ENCODE data around the gene RAB17.

Gene RAB17, protein sequence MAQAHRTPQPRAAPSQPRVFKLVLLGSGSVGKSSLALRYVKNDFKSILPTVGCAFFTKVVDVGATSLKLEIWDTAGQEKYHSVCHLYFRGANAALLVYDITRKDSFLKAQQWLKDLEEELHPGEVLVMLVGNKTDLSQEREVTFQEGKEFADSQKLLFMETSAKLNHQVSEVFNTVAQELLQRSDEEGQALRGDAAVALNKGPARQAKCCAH

GRCh38 chr2:237590272-237591140 is at the start of gene RAB17:
Gene RAB17 (minus strand): TSS chr2:237590734. CDS start chr2:237586154, 4,580 bp downstream.
- peak; percentile 54 for DNase-seq

GRCh38 chr2:237639836-237640220 is 49.3 kb upstream of the RAB17 start:
- no peak for DNase-seq

DNA sequence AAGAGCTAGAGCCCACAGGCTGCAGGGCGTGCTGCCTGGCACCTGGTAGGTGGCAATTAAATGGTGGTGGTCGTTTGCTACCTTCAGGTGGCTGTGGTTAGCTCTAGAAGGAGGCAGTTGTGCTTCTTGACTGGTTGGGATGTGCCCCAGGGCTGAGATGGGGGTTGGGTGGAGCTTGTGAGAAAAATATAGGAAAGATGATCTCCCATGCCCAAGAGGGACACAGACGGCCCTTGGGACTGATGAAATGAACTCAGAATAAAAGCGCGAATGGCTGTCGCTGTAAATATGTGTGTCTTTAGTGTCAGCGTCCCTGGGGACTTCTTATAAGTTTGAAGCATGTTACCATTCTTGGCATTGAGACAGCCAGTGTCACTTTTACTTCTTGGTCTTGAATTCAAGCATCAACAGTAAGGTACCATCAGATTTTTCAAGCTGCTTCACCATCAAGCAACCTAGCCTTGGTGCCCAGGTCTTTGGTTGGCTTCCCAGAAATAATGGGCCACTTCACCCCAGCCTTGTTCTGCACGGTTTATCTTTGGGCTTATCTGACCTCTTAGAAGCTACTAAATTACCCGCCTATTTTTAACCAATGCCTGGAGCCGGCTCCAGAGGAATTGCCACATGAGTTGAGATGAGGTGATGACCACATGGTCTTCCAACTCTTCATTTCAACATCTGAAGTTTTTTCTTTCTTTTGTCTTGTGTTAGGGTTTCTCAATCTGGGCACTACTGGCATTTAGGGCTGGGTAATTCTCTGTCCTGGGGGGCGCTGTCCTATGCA is 48.7 kb upstream of the RAB17 start:
- DNase-seq, result no peak

- peak; percentile 72 for DNase-seq
Observed at GRCh38 chr2:237638176-237638575, 47.6 kb upstream of the RAB17 start.

DNA sequence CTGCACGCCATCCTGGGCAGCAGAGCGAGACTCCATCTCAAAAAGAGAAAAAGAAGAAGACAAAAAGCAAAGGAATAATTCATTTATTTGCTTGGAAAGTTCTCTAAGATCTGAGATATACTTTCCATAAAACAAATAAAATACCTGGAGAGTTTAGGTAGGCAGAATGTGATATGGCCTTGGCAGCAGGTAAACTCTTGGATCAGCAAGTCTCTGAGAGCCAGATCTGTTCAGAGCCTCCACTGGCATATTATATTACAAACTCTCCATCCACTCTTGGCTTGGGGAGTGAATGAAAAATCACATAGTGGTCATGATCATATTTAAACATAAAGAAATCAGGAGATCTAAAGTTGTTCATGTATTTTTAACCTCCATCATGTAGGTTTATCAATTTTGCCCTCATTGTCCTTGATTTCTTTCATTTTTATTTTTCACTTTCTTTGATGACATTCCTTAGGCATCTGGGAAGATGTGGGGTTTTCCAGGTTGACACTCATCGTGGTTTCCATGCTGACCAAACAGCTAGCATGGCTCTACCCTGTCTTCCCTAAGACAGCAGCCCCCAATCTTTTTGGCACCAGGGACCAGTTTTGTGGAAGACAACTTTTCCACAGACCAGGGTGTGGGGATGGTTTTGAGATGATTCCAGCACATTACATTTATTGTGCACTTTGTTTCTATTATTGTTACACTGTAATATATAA is 47.0 kb upstream of the RAB17 start:
- no peak for DNase-seq

DNA sequence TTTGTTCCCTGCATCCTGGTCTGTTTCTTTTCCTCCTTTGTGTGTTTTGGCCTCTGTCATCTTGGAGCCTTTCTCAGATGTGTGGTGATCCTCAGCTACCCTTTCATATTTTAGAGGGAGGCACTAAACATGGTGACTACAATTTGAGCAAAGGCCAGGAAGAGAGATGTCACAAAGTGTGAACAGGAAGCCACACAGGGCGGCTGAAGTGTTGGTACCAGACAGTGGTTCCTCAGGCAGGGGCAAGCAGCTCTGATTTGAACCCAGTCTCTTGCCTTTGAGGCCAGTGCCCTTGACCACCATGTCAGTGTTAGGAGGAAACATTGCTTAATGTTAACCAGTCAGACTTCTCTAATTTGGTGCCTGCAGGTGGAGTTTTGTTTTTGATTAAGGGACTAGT is 46.0 kb upstream of the RAB17 start:
- DNase-seq, result no peak

- no peak for DNase-seq
Observed at GRCh38 chr2:237633061-237633561, 42.6 kb upstream of the RAB17 start.

- DNase-seq, result no peak
Observed at GRCh38 chr2:237631801-237632585, 41.5 kb upstream of the RAB17 start.

- no peak for DNase-seq
Observed at GRCh38 chr2:237631007-237631785, 40.7 kb upstream of the RAB17 start.

DNA sequence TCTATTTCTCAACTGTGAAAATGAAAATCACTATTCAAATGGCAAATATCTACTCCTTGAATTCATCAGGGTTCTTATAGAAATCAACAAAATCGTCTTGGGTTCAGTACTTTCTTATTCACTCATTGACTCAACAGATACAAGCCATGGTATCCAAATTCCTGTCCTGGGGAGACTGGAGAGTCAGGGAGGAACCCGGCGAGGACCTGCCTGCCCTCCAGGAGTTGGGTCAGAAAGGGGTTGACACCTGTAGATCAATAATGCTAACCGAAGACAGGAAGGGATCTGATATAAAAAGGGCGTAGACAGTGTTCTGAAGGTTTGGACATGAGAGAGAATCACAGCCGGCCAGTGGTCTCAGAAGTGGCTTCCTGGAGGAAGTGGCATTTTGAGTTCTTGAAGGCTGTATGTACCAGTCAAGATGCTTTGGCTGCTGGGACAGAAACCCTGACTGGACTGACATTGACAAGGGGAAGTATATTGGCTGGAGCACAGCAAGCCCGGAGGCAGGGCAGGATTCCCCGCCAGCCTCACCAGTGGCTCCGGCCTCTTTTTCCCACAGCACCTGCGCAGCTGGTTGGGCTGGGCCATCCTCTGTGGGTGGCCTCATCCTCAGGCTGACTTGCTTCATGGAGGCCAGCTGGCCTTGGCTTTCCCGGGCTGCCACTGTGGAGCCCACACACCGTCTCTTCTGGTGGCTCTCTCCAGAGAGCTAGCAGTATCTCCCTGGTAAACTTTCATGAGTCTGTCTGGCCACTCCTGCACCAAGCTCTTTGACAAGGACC is 39.9 kb upstream of the RAB17 start:
- DNase-seq, result no peak

- no peak for DNase-seq
Observed at GRCh38 chr2:237629739-237630138, 39.2 kb upstream of the RAB17 start.

GRCh38 chr2:237629188-237629534 is 38.6 kb upstream of the RAB17 start:
- DNase-seq, result no peak

GRCh38 chr2:237628247-237629187 is 38.0 kb upstream of the RAB17 start:
- DNase-seq, result no peak

- no peak for DNase-seq
Observed at GRCh38 chr2:237627441-237628246, 37.1 kb upstream of the RAB17 start, which contains the start of gene LRRFIP1. Gene LRRFIP1 (plus strand): TSS chr2:237627587. CDS start chr2:237627645, 58 bp downstream.

DNA sequence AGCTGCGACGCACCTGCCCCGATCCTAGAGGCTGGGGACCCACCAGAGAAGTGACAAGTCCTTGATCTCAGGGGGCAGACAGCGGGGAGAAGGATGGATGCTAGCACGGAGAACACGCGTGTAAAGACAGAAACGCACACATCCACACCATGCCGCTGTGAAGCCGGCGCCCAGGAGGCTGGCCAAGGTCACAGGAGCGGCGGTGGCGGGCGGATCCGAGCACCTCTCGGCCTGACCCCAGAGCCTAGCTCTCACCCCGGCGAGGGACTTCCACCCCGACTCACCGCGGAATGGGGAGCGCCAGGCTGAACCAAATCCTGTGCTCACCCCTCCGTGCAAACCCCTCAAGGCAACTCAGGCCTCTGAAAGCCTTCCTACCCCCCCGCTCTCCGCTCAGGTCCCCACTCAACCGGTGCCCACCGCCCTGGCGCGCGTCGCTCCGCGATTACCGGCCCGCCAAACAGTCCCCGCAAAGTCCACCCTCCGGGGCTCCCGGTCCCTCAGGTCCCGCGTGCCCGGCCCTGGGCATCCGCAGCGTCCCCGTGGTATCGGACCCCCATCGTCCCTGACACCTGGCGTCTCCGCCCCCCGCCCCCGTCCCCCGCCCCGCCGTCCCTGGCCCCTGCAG is 36.4 kb upstream of the RAB17 start:
- DNase-seq, result no peak

- DNase-seq, result no peak
Observed at GRCh38 chr2:237625777-237626176, 35.2 kb upstream of the RAB17 start.

DNA sequence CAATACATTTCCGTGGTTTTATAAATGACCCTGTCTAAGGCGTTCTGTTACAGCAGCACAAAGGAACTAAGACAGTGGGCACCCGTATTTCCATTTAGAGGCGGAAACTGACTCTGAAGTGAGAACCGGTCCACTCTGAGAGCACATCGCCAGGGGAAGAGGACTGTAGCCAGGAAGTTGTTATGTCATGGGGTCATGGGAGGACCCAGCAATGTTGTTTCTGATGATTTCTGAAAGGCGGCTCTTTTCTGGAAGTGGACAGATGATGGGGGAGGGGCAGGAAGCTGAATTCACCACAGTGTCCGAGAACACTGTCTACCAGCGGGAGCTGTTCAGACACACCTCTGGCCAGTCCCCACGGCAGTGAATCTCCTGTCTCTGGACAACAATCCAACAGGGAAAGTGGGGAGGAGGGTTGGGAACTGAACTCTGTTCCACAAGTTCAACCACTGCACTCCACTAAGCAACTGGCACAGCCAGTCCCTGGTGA is 34.7 kb upstream of the RAB17 start:
- DNase-seq, result no peak
